NCI-H1092 (cell line): ENCODE measurements around the gene SUMO4.

ENCODE experiments used
- DNase-seq: peaks from one replicate; lab custom pipeline; 2025; lab: John Stamatoyannopoulos, UW

The SUMO4 gene

DNA sequence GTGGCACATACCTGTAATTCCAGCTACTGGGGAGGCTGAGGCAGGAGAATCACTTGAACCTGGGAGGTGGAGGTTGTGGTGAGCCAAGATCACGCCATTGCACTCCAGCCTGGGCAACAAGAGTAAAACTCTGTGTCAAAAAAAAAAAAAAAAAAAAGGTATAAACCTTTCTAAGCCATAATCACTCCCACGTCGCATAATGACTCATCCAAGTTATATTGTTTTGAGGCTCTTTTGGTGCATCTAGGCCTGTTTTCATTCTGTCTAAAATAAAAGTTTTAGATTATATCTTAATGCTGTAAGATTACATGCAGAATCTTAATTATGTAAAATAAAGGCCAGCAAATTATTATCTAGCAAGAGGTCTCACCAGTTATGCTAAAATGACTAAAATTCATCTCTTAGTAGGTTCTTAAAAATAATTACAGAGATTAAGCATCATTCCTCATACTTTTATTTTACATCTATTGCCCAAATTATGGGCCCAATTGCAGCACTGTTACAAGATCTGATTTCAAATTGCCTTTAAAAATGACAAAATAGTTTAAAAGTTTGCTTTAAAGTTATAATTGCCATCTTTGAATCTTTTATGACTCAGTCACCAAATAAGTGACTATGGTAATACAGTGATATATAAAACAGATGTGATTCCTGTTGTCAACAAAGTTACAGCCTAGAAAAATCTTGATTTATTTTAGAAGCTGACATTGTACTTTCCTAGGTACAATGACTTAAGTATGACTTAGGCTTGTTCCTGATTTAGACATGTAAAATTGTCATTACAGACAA, 10.4 kb upstream of the SUMO4 start:
- no peak for DNase-seq

DNA sequence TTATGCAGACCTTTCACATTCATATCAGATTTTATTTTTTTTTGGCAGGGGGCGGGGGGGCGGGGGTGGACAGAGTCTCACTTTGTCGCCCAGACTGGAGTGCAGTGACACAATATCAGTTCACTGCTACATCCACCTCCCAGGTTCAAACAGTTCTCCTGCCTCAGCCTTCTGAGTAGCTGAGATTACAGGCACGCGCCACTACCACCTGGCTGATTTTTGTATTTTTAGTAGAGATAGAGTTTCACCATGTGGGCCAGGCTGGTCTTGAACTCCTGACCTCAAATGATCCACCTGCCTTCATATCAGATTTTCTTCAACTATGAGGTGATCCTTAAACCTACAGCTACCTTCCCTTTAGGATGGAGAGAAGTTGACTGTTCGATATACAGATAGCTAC, 8.0 kb upstream of the SUMO4 start:
- DNase-seq = no peak

DNA sequence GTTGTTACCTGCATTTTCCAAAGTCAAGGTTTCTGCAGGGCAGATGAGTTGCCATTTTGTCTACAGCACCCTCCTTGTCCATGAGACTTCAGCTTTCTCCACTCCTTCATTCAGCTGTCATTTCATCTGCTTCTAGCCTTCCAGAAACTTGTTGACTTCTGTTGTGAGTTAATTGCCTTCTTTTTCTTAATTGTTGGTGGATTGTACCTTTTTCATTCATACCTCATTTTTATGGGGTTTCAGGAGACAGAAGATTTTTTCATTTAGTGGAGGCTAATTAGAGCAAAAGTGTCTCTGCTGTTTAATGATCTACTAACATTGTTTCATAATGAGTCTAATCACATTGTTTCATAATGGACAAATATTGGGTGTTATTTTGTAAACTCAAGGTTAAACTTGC, 7.5 kb upstream of the SUMO4 start:
- no peak for DNase-seq

DNA sequence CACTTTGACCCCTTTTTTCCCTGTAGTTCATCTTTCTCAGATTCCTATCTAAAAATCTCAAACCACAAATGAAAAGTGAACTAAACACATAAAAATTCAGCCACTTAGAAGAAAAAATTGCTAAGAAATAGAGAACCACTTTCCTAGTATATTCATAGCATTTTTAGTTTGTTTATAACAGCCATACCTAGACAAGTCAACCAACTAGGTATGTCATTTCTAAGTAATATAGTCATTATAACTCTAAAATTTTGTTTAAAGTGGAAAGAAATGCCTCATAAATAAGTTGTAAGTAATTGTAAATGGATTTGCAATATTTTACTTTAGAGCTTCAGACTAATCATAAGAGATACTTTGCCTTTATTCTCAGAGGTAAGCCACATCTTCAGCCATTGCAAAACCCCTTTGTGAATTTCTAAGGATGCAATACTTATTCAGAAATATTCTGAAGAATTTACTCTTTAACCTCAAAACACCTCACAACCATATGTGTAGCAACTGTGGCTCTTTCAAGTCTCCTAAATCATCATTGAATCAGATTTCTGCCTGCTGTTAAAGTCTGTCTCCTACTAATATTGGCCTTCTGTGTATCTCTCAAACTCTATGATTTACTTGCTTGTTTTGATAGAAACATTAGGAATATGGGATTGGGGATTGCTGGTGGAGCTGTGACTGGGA, 6.9 kb upstream of the SUMO4 start:
- no peak for DNase-seq

DNA sequence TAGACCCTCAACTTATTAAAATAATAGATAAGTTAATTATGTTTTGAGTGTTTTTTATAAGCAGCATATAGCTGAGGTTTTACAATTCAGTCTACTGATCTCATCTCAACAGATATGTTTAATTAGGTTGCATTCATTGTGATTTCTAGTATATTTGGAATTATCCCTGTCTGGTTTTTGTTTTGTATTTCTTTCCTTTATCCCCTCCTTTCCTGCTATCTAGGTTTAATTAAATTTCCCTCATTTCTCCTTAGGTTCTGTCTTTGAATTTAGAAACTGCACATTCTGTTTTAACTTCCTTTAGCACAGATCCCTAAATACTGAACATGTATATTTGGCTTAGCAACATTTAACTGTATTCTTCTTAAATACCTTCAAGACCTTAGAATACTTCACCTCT, 4.9 kb upstream of the SUMO4 start:
- no peak for DNase-seq

DNA sequence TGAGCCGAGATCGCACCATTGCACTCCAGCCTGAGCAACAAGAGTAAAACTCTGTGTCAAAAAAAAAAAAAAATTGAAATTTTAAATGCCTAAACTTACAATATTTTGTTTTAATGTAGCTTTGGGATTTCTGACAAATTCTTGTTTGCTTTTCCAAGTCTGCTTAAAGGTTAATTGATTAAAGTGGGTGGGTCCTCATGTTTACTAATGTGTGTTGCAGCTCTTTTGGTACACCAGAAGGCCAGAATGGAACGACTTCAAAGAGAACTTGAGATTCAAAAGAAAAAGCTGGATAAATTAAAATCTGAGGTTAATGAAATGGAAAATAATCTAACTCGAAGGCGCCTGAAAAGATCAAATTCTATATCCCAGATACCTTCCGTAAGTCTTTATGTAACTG, 2.7 kb upstream of the SUMO4 start:
- no peak for DNase-seq

DNA sequence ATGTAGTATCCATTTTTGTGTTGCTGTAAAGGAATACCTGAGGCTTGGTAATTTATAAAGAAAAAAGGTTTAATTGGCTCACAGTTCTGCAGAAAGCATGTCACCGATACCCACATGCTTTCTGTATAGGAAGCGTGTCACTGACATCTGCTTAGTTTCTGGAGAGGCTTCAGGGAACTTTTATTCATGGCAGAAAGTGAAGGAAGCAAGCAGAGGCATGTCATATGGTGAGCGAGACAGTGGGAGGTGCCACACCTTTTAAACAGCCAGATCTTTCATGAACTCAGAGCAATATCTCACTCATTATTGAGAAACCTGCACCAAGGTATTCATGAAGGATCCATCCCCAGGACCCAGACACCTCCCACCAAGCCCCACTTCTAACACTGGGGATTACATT, 3.5 kb downstream of the SUMO4 start:
- DNase-seq = no peak

DNA sequence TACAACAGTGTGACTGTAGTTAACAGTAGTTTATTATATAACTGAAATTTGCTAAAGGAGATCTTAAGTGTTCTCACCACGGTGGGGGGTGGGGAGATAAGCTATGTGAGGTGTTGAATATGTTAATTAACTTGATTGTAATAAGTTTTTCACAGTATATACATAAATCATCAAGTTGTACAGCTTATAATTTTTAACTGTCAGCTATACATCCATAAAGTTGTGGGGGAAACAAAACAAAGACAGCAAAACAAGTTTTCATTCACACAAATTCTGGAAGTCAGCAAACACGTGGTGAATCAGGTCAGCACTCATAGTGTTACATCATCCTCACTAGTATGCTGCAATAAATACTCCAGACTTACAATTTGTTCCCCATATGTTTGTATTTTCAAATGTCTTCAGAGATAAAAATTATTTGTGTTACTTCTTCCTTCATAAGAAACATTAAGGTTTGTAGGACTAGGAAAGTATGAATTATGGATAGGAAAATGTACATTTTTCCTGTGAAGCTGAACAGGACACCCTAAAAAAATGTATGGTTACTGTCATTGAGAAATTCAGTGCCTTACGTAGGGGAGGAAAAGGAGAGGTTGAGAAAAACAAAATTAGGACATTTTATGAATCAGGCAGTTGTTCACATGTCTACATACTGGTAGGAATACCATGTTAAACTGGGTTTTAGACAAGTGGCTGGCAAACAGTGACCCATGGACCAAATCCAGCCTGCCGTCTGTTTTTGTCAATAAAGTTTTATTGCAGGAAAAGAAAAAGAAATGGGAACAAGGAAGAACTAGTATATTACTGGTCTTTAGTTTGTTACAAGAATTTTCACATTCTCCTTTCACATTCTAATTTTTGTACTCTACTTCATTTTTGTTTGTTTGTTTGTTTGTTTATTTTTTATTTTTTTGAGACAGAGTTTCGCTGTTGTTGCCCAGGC, 6.0 kb downstream of the SUMO4 start:
- no peak for DNase-seq

DNA sequence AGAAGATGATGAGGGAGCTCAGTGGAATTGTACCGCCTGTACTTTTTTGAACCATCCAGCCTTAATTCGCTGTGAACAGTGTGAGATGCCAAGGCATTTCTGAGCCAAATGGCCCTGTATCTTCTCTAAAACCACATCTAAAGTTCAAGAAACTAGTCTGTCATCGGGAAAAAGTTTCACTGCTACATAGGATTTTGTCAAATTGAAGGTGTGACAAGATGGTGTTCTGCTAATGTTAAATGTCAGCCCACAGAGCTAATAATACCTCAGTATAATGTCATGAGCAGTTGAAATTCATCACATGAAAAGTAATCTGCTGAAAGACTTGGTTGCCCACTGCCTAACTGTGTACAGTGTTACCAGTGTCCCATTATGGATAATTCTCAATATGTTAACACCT, 9.6 kb downstream of the SUMO4 start:
- DNase-seq = no peak

DNA sequence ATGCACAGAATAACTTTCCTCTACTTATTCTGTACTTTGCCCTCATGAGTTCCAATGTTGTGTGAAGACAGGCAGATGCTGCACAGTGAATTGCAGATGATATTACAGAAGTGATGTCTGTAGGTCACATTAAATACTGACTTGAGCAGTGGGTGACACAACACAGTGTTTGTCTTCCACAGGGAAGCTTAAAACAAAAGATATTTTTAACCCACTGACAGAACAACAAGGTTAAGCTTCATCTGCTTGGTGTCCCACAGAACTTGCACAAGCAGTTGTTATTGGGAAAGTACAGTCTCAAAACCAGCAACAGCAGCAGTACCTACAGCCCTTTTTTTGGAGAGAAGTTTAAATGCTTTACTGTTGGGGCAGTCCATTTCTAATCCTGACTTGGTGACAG, 10.5 kb downstream of the SUMO4 start:
- no peak for DNase-seq

DNA sequence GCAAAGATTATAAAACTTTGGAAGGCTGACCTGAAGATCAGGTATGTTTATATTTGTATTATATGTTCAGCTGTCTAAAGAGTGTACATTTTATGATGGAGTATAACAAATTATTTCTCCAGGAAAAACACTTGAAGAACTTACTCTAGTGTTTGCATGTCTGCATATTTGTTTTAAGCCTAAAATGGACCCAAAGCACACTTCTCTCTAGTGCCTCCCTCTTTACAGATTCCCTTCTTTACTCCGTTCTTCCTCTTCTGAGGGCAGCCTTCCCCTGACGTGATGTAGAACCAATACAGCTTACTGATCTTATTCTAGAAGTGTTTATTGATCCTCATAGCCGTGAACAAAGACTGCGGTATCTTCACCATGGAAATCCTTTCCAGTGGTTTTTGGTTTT, 13.9 kb downstream of the SUMO4 start:
- DNase-seq = no peak

DNA sequence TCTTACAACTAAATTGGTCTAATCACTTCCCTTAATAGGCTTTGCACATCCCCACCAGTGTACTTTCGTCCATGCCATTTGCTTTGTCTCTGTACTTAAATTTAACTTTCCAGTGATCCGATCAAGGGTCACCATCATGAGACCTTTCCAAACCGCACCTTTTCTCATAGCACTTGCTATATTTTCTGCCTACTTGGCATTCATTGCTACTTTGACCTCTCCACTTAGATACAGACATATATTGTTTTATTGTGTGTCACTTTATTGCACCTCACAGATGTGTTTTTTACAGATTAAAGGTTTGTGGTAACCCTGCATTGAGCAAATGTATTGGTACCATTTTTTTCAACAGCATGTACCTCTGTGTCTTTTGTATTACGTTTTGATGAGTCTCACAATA, 14.8 kb downstream of the SUMO4 start:
- no peak for DNase-seq

DNA sequence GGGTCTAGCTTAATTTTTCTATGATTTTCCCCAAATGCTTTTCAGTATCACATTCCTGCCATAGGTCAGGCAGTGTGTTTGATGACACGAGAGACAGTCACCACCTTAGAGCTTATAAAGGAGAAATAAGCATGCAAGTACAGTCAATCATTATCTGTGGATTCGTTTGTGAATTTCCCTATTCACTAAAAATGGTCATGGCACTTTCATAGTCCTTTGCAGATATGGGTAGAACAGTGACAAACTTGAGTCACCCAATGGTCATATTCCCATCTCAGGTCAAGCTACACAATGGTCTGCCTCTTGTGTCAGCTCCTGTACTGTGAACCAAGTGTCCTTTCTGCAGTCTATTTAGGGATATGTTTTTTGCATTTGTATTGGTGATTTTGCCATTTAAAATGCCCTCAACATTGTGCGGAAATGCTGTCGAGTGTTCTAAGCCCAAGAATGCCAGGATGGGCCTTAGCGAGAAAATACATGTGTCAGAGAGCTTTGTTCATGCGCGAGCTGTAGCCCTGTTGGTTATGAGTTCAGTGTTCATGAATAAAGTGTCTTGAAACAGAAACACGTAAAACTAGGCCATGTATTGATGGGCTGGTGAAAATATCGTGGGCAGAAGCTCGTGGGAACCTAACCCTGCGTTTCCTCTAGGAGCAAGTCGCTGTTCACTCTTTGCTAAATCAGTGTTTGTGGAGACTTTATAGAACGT, 19.8 kb downstream of the SUMO4 start:
- no peak for DNase-seq

DNA sequence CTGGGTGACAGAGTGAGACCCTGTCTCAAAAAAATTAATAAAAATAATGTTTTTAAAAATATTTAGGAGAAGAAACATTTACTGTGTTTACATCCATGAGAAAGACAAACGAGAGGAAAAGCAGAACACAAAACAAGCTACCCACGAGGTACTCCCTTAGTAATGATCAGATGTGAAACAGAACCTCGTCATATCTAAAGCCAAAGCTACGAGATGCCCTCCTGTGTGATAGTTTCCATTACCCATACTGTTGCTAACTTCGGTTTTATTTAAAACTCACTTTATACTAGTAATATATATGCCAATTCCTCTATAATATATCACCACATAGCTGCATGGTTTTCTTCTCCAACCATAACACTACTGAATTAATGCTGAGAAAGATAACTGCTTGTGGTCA, 21.1 kb downstream of the SUMO4 start:
- DNase-seq = no peak

DNA sequence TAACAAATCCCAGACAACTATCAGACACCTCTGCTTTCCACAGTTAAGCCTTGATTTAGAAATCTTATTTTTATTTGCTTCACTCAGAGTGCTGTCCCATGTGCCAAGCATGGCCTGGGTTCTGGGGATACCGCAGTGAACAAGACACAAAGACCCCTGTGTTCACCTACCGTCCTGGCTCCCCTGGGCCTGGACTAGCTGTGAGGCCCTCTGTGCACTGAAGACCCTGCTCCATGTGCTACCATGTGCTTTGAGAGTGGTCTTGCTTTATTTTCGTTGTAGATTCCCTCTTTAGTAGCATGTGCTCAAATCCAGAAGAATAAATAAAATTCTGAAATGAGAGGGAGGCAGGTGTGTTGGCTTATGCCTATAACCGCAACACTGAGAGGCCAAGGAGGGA, 22.5 kb downstream of the SUMO4 start:
- DNase-seq = no peak

DNA sequence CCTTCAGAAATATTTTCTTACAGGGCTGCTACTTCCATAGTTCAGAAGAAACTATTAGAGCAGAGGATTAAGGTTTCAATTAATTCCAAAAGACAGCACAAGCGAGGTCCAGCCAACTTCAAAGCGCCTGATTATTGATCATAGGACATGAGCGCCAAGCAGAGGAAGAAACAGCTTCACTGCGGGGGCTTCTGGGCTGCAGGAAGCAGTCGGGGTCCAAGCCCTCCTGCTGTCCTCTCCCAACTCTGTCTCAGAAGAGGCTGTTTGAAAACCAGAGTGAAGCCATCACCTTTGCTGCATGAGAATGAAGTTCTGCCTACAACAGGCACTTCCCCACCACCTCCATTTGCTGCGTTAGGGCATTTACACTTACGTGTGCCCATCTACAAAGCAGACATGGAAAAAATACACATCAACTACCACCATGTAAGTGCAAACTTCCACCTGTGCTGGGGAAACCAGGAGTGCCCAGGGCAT, 23.9 kb downstream of the SUMO4 start:
- DNase-seq = no peak

DNA sequence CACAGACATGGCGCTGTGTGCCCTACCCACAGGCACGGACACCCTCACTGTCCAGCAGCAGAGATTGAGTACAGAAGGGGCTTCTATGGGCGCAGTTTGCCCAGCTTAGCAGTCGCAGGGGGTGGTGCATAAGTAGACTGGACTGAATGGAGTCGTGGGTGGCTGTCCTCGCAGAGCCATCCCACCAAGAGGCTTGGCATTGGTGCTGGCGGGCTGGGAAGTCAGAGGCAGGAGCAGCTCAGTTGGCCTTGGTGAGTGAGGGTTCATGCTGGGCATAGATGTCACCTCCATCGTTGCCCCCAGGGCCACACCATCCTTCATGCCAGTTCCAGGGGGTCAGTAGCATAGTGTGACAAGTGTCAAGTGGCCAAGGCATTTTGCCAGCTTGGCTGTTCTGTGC, 25.2 kb downstream of the SUMO4 start:
- no peak for DNase-seq

DNA sequence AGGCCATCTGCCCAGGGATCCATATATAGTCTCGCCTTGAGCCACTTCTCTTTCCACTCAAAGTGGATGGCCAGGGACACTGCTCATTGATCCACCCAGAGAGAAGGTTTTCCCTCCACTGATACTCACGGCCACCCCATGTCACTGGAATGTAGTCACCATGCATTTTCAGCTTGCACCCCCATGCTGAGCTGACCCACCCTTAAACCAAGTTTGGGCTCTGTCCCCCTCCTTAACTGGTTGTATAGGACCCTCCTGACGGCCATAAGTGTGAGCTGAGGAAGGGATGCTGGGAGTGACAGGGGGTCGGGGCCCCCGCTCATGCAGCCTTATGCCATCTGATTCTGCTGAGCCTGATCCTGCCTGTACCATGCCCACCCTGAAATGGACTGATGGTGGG, 25.7 kb downstream of the SUMO4 start:
- no peak for DNase-seq

DNA sequence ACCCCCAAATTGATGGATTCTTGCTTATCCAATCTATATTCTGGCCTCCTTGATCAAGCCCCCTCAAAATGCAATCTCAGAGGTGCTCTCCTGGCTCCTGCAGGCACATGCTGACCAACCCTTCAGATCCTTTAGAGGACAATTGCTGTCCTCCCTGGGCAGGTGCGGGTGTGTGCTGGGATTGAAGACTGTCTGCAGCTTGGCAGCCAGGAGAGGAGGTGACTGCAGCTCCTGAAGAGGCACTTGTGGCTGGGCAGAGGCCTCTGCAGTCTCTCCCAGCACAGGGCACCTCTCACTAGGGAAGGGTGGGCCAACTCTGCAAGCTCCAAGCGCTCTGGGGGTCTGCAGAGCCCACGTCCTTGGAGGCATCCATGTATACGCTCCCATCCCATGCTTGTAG, 28.5 kb downstream of the SUMO4 start:
- DNase-seq = no peak

DNA sequence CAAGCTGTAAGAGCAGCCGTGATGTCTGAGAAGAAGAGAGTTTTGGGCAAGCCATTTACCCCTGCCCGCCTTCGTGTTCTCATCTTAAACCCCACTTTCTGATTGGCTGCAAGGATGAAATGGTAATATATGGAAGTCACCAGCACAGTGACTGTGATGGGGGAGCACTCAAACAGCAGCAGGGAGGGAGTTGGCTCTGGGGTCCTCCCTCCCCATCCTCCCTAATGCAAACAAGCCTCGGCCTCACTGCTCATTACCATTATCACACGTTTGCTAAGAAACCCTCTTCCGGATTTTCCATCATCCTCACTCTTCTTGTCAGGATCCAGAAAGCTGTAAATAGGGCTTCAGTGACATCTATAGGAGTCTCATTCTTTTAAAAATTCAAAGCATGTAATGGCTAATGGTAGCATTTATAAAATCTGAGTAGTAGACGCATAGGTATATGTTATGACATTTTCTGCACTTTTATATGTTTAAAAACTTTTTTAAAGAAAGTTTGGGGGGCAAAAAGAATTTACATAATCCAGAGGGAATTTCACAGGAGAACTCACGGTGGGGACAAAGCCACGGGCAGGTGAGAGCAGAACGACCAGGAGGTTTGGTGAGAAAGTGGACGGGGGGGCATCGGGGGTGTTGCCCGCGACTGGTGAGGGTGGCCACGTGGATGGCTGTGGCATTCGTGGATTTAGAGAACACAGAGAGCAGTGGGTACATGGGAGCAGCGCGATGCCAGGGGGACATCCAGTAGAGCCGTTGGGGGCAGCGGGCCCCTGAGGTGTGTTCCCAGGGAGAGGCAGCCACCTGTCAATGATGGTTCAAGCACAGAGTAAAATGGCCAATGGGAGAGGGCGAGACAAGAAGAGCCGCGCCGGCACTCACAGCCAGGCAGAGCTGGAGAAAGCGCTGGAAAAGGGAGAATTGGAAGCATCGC, 29.6 kb downstream of the SUMO4 start:
- no peak for DNase-seq
